Nucleus accumbens (tissue), 56 donors: ENCODE data around the gene CTPS2.
"Not testable (repeated sequence)": the region's sequence is repeated elsewhere in the genome, so short reads cannot be mapped to it uniquely, and the experiment has no call there.

Source experiments
- DNase-seq, 56 donors: peaks; one replicate each; lab custom pipeline; 2025; lab: John Stamatoyannopoulos, UW

Gene CTPS2

GRCh38 chrX:16712548-16713155, at the start of gene CTPS2:
Gene CTPS2 (minus strand): TSS chrX:16712669. CDS start chrX:16702902, 9,767 bp downstream.
- peak in 50 of 56 donors; percentile 1 to 54 (median 18) for DNase-seq

DNA sequence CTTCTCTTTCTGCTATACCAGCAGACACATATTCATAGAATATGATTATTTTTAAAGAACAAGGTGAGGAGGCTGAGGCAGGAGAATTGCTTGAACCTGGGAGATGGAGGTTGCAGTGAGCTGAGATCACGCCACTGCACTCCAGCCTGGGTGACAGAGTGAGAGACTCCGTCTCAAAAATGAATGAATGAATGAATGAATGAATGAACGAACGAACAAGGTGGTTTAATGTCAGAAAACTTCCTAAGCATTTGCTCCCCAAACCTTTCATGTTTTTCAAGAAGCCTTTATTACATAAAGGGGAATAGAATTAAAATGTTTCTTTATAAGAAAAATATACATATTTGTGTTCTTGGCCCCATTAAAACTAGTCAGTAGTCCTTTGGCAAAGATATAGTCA, 49.0 kb upstream of the CTPS2 start:
- not testable (repeated sequence) for DNase-seq

DNA sequence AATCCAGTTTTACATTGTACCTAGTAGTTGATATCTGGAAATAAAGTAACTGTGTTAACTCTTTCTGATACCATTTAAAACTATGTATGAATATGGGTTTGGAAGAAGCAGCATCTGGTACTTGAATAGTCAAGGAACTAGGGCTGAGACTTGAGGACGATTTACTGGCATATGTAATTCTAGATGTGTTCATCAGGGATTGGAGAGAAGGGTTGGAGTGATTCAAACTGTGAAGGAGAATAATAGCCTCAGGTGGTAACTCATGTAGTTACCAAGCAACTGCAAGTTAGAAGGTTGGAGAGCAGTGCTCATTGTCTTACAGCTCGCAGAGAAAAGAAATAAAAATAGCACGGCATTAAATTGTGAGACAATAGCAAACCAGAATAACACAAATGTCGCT, 44.3 kb upstream of the CTPS2 start:
- DNase-seq: peak in 2 of 56 donors; percentile 1 to 12

GRCh38 chrX:16754019-16754418, 41.5 kb upstream of the CTPS2 start:
- DNase-seq: no peak

GRCh38 chrX:16750136-16750535, 37.7 kb upstream of the CTPS2 start:
- DNase-seq: no peak

- no peak for DNase-seq
Measured at GRCh38 chrX:16748425-16748824, 36.0 kb upstream of the CTPS2 start.

DNA sequence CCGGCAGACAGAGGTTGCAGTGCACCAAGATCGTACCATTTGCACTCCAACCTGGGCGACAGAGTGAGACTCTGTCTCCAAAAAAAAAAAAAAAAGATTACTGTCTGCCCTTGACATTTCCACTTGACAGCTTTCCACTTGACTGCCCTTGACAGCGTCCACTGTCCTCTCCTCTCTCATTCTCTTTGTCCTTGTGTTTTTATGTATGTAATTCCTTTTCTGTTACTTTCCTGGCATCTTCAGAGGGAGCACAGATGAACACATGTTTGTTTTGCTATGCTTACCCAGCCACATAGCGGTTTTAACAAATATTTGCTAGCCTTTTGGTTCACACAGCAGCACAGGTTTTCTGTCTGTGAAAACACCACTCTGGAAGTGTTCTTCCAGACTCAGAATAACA, 33.2 kb upstream of the CTPS2 start:
- DNase-seq: no peak

- DNase-seq: no peak
Measured at GRCh38 chrX:16745102-16745501, 32.6 kb upstream of the CTPS2 start.

- DNase-seq: no peak
Measured at GRCh38 chrX:16743604-16744325, 31.3 kb upstream of the CTPS2 start.

DNA sequence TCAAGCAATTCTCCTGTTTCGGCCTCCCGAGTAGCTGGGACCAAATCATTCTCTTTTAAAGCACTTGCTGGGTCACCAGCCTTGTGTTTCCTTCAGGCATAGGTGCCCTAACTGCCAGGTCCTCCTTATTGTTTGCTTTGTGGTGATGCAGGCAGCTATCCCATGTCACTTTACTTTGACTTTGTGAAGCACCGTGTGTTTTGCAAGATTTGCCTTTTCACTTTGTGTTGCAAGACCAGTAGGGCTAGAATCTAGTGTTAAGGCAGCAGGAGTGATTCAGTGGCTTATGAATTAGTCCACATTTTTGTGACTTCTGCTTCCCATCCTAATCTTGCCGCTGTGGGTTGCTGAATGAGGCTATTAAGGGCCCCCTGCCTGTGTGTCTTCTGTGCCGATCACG, 27.1 kb upstream of the CTPS2 start:
- no peak for DNase-seq

DNA sequence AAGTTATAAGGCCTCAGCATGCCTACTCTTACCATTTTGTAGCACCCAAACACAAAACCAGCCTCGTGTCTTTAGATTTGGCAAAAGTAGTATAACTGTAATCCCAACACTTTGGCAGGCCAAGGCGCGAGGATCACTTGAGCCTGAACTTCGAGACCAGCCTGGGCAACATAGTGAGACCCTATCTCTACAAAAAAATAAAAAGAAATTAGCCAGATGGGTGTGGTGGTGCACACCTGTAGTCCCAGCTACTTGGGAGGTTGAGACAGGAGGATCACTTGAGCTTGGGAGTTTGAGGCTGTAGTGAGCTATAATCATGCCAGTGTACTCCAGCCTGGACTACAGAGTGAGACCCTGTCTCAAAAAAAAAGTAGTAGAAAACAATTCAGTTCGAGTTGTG, 24.6 kb upstream of the CTPS2 start:
- DNase-seq: no peak

DNA sequence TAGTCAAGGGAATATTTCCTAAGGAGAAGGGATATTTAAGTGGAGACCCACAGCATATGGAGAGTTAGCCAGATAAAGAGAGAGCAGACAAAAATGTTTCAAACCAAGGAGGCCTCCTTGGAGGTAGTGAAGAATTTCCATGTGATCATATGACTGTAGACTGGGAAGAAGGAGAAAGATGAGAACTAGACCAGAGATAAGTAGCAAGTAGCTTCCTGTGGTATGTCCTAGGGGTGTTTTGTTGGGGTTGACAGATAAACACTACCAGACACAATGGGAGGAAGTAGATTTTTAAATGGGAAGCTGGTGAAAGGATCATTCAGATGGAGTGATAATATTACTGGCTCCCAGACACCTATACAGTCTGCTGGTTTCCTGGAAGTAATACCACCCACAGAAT, 20.5 kb upstream of the CTPS2 start:
- DNase-seq: no peak

- DNase-seq: no peak
Measured at GRCh38 chrX:16730450-16730849, 18.0 kb upstream of the CTPS2 start.

DNA sequence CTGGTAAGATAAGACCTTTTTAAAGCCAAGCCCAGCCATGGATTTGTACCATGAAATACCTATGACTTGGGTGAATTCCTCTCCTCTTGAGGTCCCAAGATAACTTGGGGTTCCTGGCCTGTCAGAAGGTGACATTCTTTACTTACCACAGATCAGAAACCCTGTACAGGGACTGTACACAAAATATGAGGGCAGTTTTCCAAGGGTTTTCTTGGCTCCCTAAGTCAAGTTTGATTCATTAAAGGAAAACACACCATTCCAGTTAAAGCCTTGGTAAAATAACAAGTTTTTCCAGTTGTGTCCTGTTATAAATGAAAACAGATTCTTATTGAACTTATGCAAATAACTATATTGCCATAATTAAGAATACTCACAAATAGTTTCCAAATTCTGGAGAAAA, 15.2 kb upstream of the CTPS2 start:
- no peak for DNase-seq

DNA sequence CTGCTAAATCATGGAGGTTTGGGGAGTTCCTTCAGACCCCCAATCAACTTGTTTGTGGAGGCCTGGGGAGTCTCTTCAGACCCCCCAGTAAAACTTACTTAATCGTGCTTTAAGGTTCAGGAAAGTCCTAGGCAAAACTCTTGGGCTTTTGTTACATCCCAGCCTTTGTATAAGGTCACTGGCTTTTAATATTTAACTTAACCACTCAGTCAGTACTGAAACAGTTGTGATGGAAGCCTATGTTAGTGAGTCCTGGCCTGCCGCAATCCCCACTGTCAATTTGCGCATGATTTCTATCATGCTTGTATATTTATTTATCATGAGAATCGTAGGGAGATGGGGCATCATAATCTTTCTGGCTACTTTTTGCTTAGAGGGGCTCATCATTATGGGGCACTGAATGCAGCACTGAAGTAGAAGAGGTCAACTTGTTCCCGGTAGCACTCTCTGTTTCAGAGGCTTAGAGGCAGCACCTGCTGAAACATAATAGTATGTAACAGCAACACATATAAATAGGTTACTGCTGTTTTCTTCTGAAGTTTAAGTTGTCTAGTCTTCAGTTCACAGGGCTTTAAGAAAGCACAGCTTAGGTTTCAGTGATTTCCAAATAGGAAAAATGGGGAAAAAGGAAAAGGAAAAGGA, 14.0 kb upstream of the CTPS2 start:
- not testable (repeated sequence) for DNase-seq

DNA sequence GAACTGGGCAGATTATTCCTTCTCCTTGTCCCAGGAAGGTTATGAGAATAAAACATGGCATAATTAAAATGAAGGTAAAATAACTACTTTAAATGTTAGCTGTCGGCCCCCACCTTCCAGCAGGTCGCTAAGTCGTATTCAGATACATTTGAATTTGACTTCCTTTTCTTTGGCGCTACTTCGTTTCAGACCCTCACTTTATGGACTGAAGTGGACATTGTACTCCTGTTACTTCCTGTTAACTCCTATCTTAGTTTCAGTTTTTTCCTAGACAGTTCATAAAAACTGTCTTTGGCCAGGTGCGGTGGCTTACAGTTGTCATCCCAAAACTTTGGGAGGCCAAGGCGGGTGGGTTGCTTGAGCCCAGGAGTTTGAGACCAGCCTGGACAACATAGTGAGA, 12.6 kb upstream of the CTPS2 start:
- DNase-seq: no peak

DNA sequence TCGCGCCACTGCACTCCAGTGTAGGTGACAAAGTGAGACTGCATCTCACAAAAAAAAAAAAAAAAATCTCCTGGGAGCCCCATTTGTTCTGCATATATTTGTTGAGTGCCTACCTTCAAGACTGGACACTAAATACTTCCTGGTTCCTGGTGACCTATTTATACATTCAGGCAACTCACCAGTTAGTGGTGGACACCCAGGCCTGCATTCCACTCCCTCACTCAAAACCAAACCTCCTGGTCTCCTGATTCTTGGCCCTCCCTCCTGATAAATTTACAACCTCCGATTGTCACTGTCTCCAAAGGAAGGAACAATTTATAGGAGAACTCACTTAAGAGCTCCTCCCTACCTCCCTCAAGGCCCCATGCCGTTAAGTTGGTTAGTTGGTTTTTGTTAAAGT, 10.0 kb upstream of the CTPS2 start:
- no peak for DNase-seq

GRCh38 chrX:16719334-16720084, 7.0 kb upstream of the CTPS2 start, which contains the start of gene SYAP1:
Gene SYAP1 (plus strand): TSS chrX:16719612. CDS start chrX:16719725, 113 bp downstream.
- peak; percentile 18 to 98 (median 90) for DNase-seq

GRCh38 chrX:16718824-16719333, 6.4 kb upstream of the CTPS2 start:
- DNase-seq: no peak

DNA sequence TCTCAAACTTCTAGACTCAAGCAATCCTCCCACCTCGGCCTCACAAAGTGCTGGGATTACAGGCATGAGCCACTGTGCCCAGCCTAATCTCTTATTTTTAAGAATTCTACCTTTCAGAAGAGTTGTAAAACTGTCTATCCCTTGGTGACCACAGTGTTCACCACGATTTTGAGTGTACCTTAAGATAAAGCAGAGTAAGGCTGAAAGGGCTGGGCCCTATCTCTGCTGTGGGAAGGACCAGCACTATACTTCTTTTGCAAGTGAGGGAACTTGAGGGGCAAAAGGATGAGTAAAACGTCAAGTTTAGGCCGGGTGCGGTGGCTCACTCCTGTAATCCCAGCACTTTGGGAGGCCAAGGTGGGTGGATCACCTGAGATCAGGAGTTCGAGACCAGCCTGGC, 4.0 kb upstream of the CTPS2 start:
- DNase-seq: not testable (repeated sequence)

- not testable (repeated sequence) for DNase-seq
Measured at GRCh38 chrX:16715638-16716037, 3.2 kb upstream of the CTPS2 start.
